ENCODE results near the gene DUOX1. TPM values are rescaled to one million over a fixed set of nuclear protein-coding genes. Genes with fewer than 3 reads are reported as not detected.

The DUOX1 gene
- total RNA-seq, 1 experiment from 2014 or later: 19.6 TPM

GRCh38 chr15:45137703-45138102 lies 7.9 kb downstream of the DUOX1 start:
- H3K9ac ChIP-seq (ENCODE audit: low read length): no peak overlapping the region
- no peaks in the 10 kb centered on the region for H4K20me1 ChIP-seq (ENCODE audit: insufficient read depth)
- CTCF ChIA-PET: interaction anchor here (0.7 kb wide), 1 partner anchor 11 kb away, joined by 4 read pairs; no protein-coding TSS in a partner anchor
- H3K27ac ChIP-seq (ENCODE audit: low read depth, low read length): no peak overlapping the region
- H3K27me3 ChIP-seq (ENCODE audit: insufficient read depth, low read length): no peaks in the 10 kb centered on the region
- H3K36me3 ChIP-seq (ENCODE audit: control insufficient read depth in 1 of 2, insufficient read depth in 2 of 2, low read length in 2 of 2): peaks cover 0 to 5% of the 10 kb centered on the region in 2 experiments; a peak in 1 of 4 replicates
- TF ChIP-seq ZBTB33 (IDR thresholded peaks at IDR 0.05; ENCODE audit: extremely low read depth, insufficient replicate concordance, low read length) (no peak), ZFX (IDR thresholded peaks at IDR 0.05) (no peak)
- intact Hi-C loops (cut with micrococcal nuclease): no loop called here
- no TSS peak for BruUV-seq (replicated peaks)
- H3K4me1 ChIP-seq (ENCODE audit: control insufficient read depth in 1 of 2, insufficient read depth in 2 of 2, low read length in 2 of 2): no peaks in the 10 kb centered on the region
- POLR2A ChIA-PET: no interaction called here
- H3K9me3 ChIP-seq (ENCODE audit: control insufficient read depth in 1 of 2, insufficient read depth in 1 of 2, low read depth in 1 of 2, low read length in 2 of 2): no peaks in the 10 kb centered on the region
- RAD21 ChIA-PET (ENCODE audit: low non-redundant PET in 1 of 2, low total read pairs in 2 of 2, uncharacterized antibody in 2 of 2, unreplicated experiment in 2 of 2): interaction anchor here in 1 of 2 experiments (0.5 kb wide), 1 partner anchor 30 kb away, joined by 3 read pairs; no protein-coding TSS in a partner anchor
- DNase-seq (ENCODE audit: low read depth, low spot score) (no peak), ATAC-seq (no peak)
- no peak overlapping the region for H2AFZ ChIP-seq (ENCODE audit: low read depth, low read length, poor library complexity, severe bottlenecking)
- H3K79me2 ChIP-seq (ENCODE audit: insufficient read depth, low read length): no peaks in the 10 kb centered on the region
- H3K4me2 ChIP-seq (ENCODE audit: low read length): no peak overlapping the region
- H3K4me3 ChIP-seq (replicated peaks in 1 of 2; ENCODE audit: low read depth in 1 of 2, low read length in 2 of 2): no peak overlapping the region
- H3K9me2 ChIP-seq (ENCODE audit: insufficient read depth): no peaks in the 10 kb centered on the region

- no TSS peak for BruUV-seq (replicated peaks)
- Histone ChIP-seq H3K27me3 (ENCODE audit: insufficient read depth, low read length) (no peaks in the 10 kb centered on the region), H3K4me1 (ENCODE audit: control insufficient read depth in 1 of 2, insufficient read depth in 2 of 2, low read length in 2 of 2) (no peaks in the 10 kb centered on the region), H3K9me2 (ENCODE audit: insufficient read depth) (no peaks in the 10 kb centered on the region), H3K36me3 (ENCODE audit: control insufficient read depth in 1 of 2, insufficient read depth in 2 of 2, low read length in 2 of 2) (peaks cover 0 to 5% of the 10 kb centered on the region in 2 experiments; a peak in 1 of 4 replicates), H3K79me2 (ENCODE audit: insufficient read depth, low read length) (no peaks in the 10 kb centered on the region), H4K20me1 (ENCODE audit: insufficient read depth) (no peaks in the 10 kb centered on the region), H3K9me3 (ENCODE audit: control insufficient read depth in 1 of 2, insufficient read depth in 1 of 2, low read depth in 1 of 2, low read length in 2 of 2) (no peaks in the 10 kb centered on the region), H3K9ac (ENCODE audit: low read length) (no peak overlapping the region), H3K4me2 (ENCODE audit: low read length) (no peak overlapping the region), H2AFZ (ENCODE audit: low read depth, low read length, poor library complexity, severe bottlenecking) (no peak overlapping the region), H3K4me3 (replicated peaks in 1 of 2; ENCODE audit: low read depth in 1 of 2, low read length in 2 of 2) (no peak overlapping the region), H3K27ac (ENCODE audit: low read depth, low read length) (no peak overlapping the region)
- ChIA-PET RAD21 (ENCODE audit: low non-redundant PET in 1 of 2, low total read pairs in 2 of 2, uncharacterized antibody in 2 of 2, unreplicated experiment in 2 of 2) (no interaction called here), POLR2A (no interaction called here), CTCF (no interaction called here)
- intact Hi-C loops (cut with micrococcal nuclease): no loop called here
- no peak for DNase-seq (ENCODE audit: low read depth, low spot score)
- ATAC-seq: no peak
- TF ChIP-seq CBX3 (IDR thresholded peaks at IDR 0.05; ENCODE audit: low read depth) (no peak), EZH2 (IDR thresholded peaks at IDR 0.05) (no peak), SP1 (IDR thresholded peaks at IDR 0.05; ENCODE audit: low read depth) (no peak), ZNF274 (IDR thresholded peaks at IDR 0.05; ENCODE audit: low read depth, low read length) (no peak), POLR2A (IDR thresholded peaks at IDR 0.05; ENCODE audit: borderline replicate concordance, extremely low read depth, insufficient read depth, insufficient read length) (no peak), ATF3 (IDR thresholded peaks at IDR 0.05) (no peak)
Measured at GRCh38 chr15:45138814-45139765, 9.3 kb downstream of the DUOX1 start.

Measured in HCT116 (cell line).